A549 (cell line): Measurements from ENCODE around the gene TFDP1. TPM values are rescaled to one million over a fixed set of nuclear protein-coding genes. Genes with fewer than 3 reads are reported as not detected.
"Not testable (repeated sequence)": the region's sequence is repeated elsewhere in the genome, so short reads cannot be mapped to it uniquely, and the experiment has no call there.

Experiments
- ATAC-seq, 2 experiments: fragments of 200-7000 bp in 1 of 2; fragments of >200 bp in 1 of 2; cut with Nextera tagmentation in 1 of 2; cut with Tn5 transposase in 1 of 2; 3 replicates each; pipeline versions ENCODE4 v1.8.0 to v1.9.1; 2018 to 2020; ENCODE audit warnings: mild to moderate bottlenecking in 1 of 2, moderate library complexity in 1 of 2
- CTCF ChIA-PET: fragments of 300-600 bp; sonication (Branson Sonifier 250); formaldehyde crosslinking; extraction: SDS; loops from one replicate; lab custom pipeline; 2021; ENCODE audit warnings: antibody characterized with exemption, inconsistent platforms; lab: Yijun Ruan, JAX
- POLR2A ChIA-PET: fragments of 350-600 bp; formaldehyde crosslinking; extraction: SDS; loops from one replicate; lab custom pipeline; 2021; ENCODE audit warnings: antibody characterized with exemption, inconsistent platforms; lab: Yijun Ruan, JAX
- DNase-seq, 2 experiments: peaks; one replicate each; pipeline versions ENCODE4 v3.0.0 to v3.0.0-alpha.2; 2011 to 2016; ENCODE audit warnings: low read depth in 1 of 2, low spot score in 1 of 2
- FAIRE-seq: peaks from 2 replicates; lab custom pipeline; 2011; peaks lifted over from hg19 to GRCh38; lab: Jason Lieb, UNC
- H3K27ac ChIP-seq, 2 experiments: fragments of >200 bp; sonication (Bioruptor Twin); formaldehyde crosslinking; 3 replicates each; pipeline ENCODE4 v1.5.1; 2016 to 2017
- H3K4me1 ChIP-seq: fragments of >200 bp; sonication (Bioruptor Twin); formaldehyde crosslinking; 3 replicates; pipeline ENCODE4 v1.6.1; 2016
- H3K4me2 ChIP-seq: fragments of >200 bp; sonication (Bioruptor Twin); formaldehyde crosslinking; 3 replicates; pipeline ENCODE4 v1.6.1; 2016
- H3K4me3 ChIP-seq: fragments of >200 bp; sonication (Bioruptor Twin); formaldehyde crosslinking; 3 replicates; pipeline ENCODE4 v1.5.1; 2016
- H3K9me3 ChIP-seq: fragments of >200 bp; sonication (Bioruptor Twin); formaldehyde crosslinking; 3 replicates; pipeline ENCODE4 v1.6.1; 2016
- BCL3 ChIP-seq: fragments of >200 bp; sonication (Bioruptor Twin); formaldehyde crosslinking; IDR thresholded peaks from 3 replicates; pipeline ENCODE4 v1.6.1; 2016
- BHLHE40 ChIP-seq: IDR thresholded peaks from 2 replicates; pipeline ENCODE4 v1.6.1; 2012; ENCODE audit warnings: low read depth, low read length, inconsistent platforms
- CBX8 ChIP-seq: fragments of 200-600 bp; sonication (generic); IDR thresholded peaks from 2 replicates; pipeline ENCODE4 v1.6.1; 2016
- EHMT2 ChIP-seq: fragments of 200-600 bp; sonication (generic); IDR thresholded peaks from 2 replicates; pipeline ENCODE4 v1.6.1; 2016; ENCODE audit warnings: antibody characterized with exemption, low read depth, mild to moderate bottlenecking, moderate library complexity
- ELK1 ChIP-seq: fragments of 150-350 bp; IDR thresholded peaks from 2 replicates; pipeline ENCODE4 v1.6.1; 2014; ENCODE audit warnings: low read depth, mild to moderate bottlenecking, low read length
- HMGXB4 ChIP-seq: fragments of 250-450 bp; sonication (Bioruptor Pico); IDR thresholded peaks from 2 replicates; pipeline ENCODE4 v1.5.0; 2021; ENCODE audit warnings: mild to moderate bottlenecking, moderate library complexity, borderline replicate concordance
- KDM5A ChIP-seq: fragments of 200-600 bp; sonication (generic); IDR thresholded peaks from 2 replicates; pipeline ENCODE4 v1.6.1; 2016; ENCODE audit warnings: antibody characterized with exemption, mild to moderate bottlenecking
- NFE2L2 ChIP-seq: fragments of 150-350 bp; conservative IDR thresholded peaks from 2 replicates; pipeline ENCODE4 v1.6.1; 2014; ENCODE audit warnings: low read length
- NR3C1 ChIP-seq: fragments of >200 bp; sonication (Bioruptor Twin); formaldehyde crosslinking; IDR thresholded peaks from 3 replicates; pipeline ENCODE4 v1.6.1; 2017
- RARB ChIP-seq: fragments of 250-450 bp; sonication (Bioruptor Pico); IDR thresholded peaks from 2 replicates; pipeline ENCODE4 v1.8.0; 2021; ENCODE audit warnings: mild to moderate bottlenecking, moderate library complexity
- REST ChIP-seq: fragments of 200-600 bp; sonication (generic); IDR thresholded peaks from 2 replicates; pipeline ENCODE4 v1.6.1; 2016; ENCODE audit warnings: antibody characterized with exemption, mild to moderate bottlenecking, moderate library complexity
- SMC3 ChIP-seq: fragments of >200 bp; sonication (Bioruptor Twin); formaldehyde crosslinking; IDR thresholded peaks from 3 replicates; pipeline ENCODE4 v1.6.1; 2018; ENCODE audit warnings: inconsistent platforms
- WGBS: methylation state at CpG from one replicate; pipeline ENCODE4 v1.1.6; 2017; ENCODE audit errors: missing lambda C conversion rate; 5-methylcytosine and 5-hydroxymethylcytosine counted together
- polyA plus RNA-seq, 4 experiments: library from polyadenylated mRNA; depleted of rRNA in 3 of 4; stranded (reverse); fragments of >200 nt; fragmentation: RNase III in 1 of 4; extraction: RNeasy Plus Mini Kit Qiagen cat#74134 plus additional on column Dnase treatment in 1 of 4; gene quantifications; 2 replicates in 3 of 4; 3 replicates in 1 of 4; pipeline ENCODE4 v1.2.3, GENCODE V29; 2011 to 2017

Gene TFDP1
- polyA plus RNA-seq, 2 of the 4 experiments (the other 2 are of a cell fraction): 73.2 to 88.4 TPM

- no peak for FAIRE-seq
- Histone ChIP-seq H3K4me2 (0 out of 3 replicates have a peak overlapping the region, but pooled peaks have one; percentile 11), H3K27ac (no peak overlapping the region), H3K4me1 (no peaks in the 10 kb centered on the region), H3K4me3 (no peak overlapping the region), H3K9me3 (no peaks in the 10 kb centered on the region)
- no peak for DNase-seq
- no peak for ATAC-seq
- ChIA-PET CTCF (interaction anchor here (0.9 to 1.7 kb wide), 9 partner anchors 9 to 105 kb away, joined by 3 to 12 read pairs (median 5); no protein-coding TSS in a partner anchor), POLR2A (no interaction called here)
- no peak for TF ChIP-seq KDM5A
- TF ChIP-seq BHLHE40: no peak
- no peak for TF ChIP-seq NFE2L2
- TF ChIP-seq NR3C1: no peak
- TF ChIP-seq RARB: no peak
- TF ChIP-seq ELK1: no peak
- TF ChIP-seq REST: no peak
- no peak for TF ChIP-seq SMC3
- 70% methylated on average over 6 of the region's 7 CpGs for WGBS
These were observed 21.7 kb upstream of the TFDP1 start for GRCh38 chr13:113562844-113563243.

GRCh38 chr13:113563511-113563910 is 21.0 kb upstream of the TFDP1 start:
- FAIRE-seq, H3K9me3 ChIP-seq, DNase-seq, H3K4me1 ChIP-seq, H3K4me3 ChIP-seq, H3K27ac ChIP-seq, H3K4me2 ChIP-seq, POLR2A ChIA-PET: not testable (repeated sequence)
- CTCF ChIA-PET: interaction anchor here (0.6 to 1.0 kb wide), 2 partner anchors 105 to 167 kb away, joined by 3 to 5 read pairs; no protein-coding TSS in a partner anchor
- peak in 1 of 2 experiments; percentile 37; a peak in 3 of 6 replicates for ATAC-seq
- 61% methylated on average over 4 of the region's 4 CpGs for WGBS

- FAIRE-seq: no peak
These were observed 20.1 kb upstream of the TFDP1 start for GRCh38 chr13:113564331-113565023.

More at GRCh38 chr13:113564331-113565023, 20.1 kb upstream of the TFDP1 start:
- ChIA-PET CTCF (interaction anchor here (0.6 to 1.0 kb wide), 2 partner anchors 106 to 168 kb away, joined by 3 to 5 read pairs; no protein-coding TSS in a partner anchor), POLR2A (no interaction called here)
- TF ChIP-seq EHMT2: no peak
- TF ChIP-seq HMGXB4 (CRISPR knock-in tag): no peak
- no peak for TF ChIP-seq KDM5A
- TF ChIP-seq NR3C1: no peak
- no peak for TF ChIP-seq CBX8
- TF ChIP-seq BCL3: no peak
- 66% methylated on average over 16 of the region's 17 CpGs for WGBS
- H3K27ac ChIP-seq: no peak overlapping the region
- H3K4me2 ChIP-seq: no peak overlapping the region
- no peak overlapping the region for H3K4me3 ChIP-seq
- ATAC-seq: no peak
- H3K9me3 ChIP-seq: no peaks in the 10 kb centered on the region
- DNase-seq: no peak
- H3K4me1 ChIP-seq: no peaks in the 10 kb centered on the region
